Occipital lobe (tissue), 2 donors: ENCODE measurements around the gene CHST9. TPM values are rescaled to one million over a fixed set of nuclear protein-coding genes. Genes with fewer than 3 reads are reported as not detected.
"Not testable (repeated sequence)": the region's sequence is repeated elsewhere in the genome, so short reads cannot be mapped to it uniquely, and the experiment has no call there.

Experiments
- DNase-seq: peaks from one replicate; lab custom pipeline; 2025; lab: John Stamatoyannopoulos, UW
- total RNA-seq: library from RNA; depleted of rRNA; stranded (reverse); fragments of >200 nt; gene quantifications from one replicate; pipeline ENCODE4 v1.2.3, GENCODE V29; 2014

CHST9 gene
- total RNA-seq, 1 donor from 2014 or later = 3.1 TPM

GRCh38 chr18:27094621-27095020, 90.5 kb downstream of the CHST9 start:
- DNase-seq = no peak

GRCh38 chr18:27093290-27093689, 91.8 kb downstream of the CHST9 start:
- not testable (repeated sequence) for DNase-seq

- no peak for DNase-seq
Measured at GRCh38 chr18:27081701-27082100, 103.4 kb downstream of the CHST9 start.

GRCh38 chr18:27075828-27076227, 109.3 kb downstream of the CHST9 start:
- no peak for DNase-seq

DNA sequence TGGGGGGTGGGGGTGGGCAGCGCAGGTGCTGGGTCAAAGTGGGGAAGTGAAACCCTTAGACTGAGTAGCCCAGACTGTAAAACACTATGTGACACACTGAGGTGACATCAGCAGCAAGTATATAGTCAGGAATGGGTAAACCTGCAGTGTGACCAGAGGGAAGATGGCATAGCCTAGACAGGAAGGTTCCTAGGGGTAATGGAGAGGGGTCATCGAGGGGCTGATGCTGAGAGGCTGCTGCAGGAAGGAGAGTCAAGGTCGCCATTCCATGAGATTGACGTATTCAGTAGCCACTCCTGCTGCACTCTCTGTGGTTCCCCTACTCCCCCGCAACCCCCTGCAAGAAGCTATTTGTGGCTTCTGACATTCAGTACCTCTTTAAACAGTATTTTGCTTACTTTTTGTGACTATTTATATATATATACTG, 111.7 kb downstream of the CHST9 start:
- no peak for DNase-seq

- DNase-seq = no peak
Measured at GRCh38 chr18:27064673-27065072, 120.4 kb downstream of the CHST9 start.

DNA sequence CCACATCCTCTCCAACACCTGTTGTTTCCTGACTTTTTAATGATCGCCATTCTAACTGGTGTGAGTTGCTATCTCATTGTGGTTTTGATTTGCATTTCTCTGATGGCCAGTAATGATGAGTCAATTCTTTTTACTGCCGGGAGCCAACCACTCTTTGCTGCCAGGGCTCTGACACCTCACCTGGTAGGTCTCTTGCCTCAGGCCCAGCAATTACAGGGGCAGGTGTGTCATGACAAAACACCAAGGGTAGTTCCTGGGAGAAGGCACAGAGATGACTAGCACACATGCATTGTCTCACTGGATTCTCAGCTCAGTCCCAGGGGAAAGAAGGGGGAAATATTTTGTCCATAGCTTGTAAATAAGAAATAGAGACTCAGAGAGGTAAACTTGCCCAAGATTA, 122.3 kb downstream of the CHST9 start:
- DNase-seq = no peak

- no peak for DNase-seq
Measured at GRCh38 chr18:27061488-27062095, 123.5 kb downstream of the CHST9 start.

GRCh38 chr18:27057519-27058234, 127.4 kb downstream of the CHST9 start:
- DNase-seq = no peak

- no peak for DNase-seq
Measured at GRCh38 chr18:27054926-27055325, 130.2 kb downstream of the CHST9 start.

- no peak for DNase-seq
Measured at GRCh38 chr18:27049969-27050368, 135.1 kb downstream of the CHST9 start.

DNA sequence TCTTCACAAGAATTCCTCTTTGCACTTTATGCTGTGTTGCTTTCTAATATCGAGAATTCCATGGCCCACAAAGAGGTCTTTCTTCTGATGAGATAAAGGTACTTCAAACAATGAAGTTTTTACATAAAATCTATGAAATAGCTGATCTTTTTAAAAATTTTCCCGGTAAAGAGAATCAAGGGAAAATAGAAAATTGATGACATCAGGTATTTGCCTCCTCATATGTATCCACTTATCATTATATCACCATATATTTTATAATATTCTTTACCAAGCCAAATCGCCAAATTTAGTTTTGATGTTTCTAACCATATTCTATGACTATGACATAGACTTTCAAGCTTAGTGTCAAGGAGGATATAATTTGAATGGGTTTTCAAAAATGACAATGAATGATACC, 139.8 kb downstream of the CHST9 start:
- DNase-seq = no peak

GRCh38 chr18:27042177-27042576, 142.9 kb downstream of the CHST9 start:
- DNase-seq = no peak

- no peak for DNase-seq
Measured at GRCh38 chr18:27040796-27041195, 144.3 kb downstream of the CHST9 start.

DNA sequence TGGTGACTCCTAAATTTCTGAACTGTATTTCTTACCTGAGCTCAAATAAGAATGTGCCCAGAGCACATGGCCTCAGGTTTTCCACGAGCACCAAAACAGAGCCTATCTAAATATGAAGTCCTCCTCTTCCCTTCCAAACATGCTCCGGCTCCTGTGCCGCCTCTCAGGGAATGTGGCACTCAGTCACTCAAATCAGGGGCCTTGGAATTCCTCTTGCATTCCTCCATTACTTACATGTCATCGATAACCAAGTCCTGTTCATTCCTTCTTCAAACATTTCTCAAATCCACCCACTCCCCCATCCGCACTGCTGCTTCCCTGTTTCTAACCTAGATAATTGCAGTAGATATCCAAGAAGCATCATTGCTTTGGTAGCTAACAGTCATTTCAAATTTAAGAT, 151.4 kb downstream of the CHST9 start:
- no peak for DNase-seq

DNA sequence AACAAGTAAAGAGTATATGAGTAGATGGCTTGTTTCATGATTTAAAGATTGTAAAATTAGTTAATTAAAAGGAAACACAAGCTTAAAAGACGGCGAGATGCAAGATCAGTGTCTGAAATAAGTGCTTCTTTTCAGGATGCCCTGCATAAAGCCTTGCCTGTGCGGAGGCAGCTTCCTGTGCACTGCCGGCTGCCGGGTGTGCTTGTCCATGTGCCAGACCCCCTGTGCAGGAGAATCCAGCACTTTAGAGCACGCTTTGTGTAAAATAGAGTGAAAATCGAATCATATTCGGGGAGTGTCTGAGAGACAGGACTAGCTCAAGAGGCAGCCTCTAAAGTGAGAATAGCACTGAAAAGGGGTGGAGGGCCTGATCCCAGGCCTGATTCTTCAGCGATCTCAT, 154.7 kb downstream of the CHST9 start:
- no peak for DNase-seq

DNA sequence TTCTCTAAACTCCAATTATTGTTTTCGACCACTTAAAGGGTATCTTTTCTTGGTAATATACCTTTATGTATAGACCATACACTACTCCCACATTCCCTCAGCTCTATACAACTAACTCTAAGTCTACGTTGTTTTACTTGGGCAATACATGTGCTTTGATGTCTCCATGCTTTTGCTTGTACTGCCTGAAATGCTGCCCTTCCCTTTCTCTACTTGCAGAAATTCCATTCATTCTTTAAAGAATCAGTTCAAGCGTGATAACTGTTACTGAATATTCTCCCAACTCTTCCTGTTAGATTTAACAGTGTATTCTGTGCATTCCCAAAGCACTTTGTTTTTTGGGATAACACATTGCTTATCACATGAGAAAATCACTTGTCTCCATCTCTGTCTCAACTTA, 162.6 kb downstream of the CHST9 start:
- DNase-seq = no peak

- DNase-seq = no peak
Measured at GRCh38 chr18:27017901-27018500, 167.1 kb downstream of the CHST9 start.

DNA sequence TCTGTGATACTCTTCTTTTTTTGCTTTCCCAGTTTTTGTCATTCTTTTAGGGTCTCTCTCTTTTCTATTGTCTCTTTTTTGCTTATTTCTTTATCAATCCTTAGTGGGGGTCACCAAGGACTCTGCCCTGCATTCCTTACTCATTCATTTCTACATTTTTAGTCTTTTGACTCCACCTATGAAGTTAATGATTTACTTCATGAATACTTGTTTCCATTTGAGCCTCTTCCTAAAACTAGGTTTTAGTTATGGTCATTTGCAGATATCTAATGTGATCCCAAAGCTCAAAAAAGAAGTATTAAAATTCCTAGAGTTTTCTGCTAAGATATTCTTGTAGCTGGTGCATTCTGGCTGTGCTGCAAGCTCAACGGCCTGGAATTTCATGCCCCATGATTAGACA, 170.3 kb downstream of the CHST9 start:
- no peak for DNase-seq

DNA sequence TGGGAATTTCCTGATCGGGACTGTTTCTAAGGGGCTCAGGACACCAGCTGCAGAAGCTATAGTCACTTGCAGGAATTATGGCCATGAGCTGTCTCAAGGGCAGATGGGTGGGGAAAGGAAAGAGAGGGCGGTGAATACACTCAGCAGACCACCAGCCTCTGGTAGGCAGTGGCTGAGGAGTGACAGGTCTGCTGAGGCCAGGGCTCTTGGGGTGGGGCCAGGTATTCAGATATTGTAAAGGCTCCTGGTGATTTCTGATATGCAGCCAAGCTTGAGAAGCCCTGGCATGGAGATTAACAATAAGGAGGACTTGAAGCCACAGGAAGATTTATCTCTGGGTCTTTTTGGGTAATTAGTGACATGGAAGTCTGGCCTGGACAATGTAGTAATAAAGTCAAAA, 174.3 kb downstream of the CHST9 start:
- no peak for DNase-seq

DNA sequence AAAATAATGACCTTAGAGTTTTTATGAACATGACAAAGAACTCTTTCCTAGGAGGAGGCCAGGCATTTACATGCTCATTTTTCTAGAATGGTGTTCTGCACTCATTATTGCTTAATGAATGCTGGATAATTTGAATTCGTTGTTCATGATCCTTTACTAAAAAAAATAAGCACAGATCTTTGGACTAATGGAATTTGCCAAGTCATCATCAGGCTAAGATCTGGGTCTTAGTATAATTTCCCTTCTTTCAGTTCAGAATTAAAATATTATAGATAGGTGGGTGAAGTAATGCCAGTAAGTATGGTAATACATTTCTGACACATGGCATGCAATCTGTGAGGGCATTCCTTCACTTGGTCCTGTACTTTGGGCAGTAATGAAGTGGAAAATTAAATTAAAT, 175.8 kb downstream of the CHST9 start:
- DNase-seq = no peak

DNA sequence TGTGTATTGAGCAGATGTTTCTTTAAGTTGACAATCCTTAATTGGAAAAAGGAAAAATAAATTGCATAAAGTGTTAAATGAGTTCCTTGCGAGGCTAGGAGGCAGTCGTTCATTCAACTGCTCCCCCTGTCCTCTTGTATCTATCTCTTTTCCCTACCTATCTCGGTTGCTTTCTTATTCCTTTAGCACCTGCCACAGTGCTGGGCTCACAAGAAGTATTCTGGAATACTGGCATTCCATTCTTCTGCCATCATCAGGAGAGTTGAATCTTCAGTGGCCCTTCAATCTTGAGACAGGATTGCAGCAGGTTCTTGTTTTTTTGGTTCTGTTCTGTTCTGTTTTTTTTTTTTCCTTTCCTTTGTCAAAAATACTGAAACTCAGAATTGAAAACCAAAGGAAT, 176.5 kb downstream of the CHST9 start:
- DNase-seq = no peak

DNA sequence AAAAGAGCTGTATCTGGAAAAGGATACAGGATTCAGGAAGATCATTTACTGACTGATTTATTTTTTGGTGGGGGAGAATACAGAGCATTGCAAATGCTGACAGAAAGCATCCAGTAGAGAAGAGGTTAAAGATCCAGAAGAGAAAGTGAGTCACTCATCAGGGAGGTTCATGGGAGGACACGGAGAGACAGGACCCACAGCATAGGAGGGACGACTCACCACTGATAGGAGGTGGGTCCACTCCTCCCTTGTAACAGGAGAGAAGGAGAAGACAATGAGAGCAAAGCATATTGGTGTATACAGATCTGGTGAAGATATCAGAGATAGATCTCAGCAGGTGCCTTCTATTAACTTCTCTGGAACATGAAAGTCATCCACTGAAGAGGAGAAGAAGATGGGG, 177.2 kb downstream of the CHST9 start:
- DNase-seq = no peak
